GM18505 (cell line): ENCODE measurements around the gene ACOT8.
"Not testable (repeated sequence)": the region's sequence is repeated elsewhere in the genome, so short reads cannot be mapped to it uniquely, and the experiment has no call there.

ENCODE experiments used
- ATAC-seq: cut with Tn5 transposase; IDR thresholded peaks from one replicate; pipeline ENCODE4 v1.9.1; 2021; ENCODE audit not compliant: unreplicated experiment
- POLR2A ChIP-seq: IDR thresholded peaks from 4 replicates; pipeline ENCODE4 v1.6.1; 2011; ENCODE audit warnings: borderline replicate concordance; ENCODE audit not compliant: insufficient read depth, insufficient read length; ENCODE audit errors: extremely low read depth

ACOT8 gene

DNA sequence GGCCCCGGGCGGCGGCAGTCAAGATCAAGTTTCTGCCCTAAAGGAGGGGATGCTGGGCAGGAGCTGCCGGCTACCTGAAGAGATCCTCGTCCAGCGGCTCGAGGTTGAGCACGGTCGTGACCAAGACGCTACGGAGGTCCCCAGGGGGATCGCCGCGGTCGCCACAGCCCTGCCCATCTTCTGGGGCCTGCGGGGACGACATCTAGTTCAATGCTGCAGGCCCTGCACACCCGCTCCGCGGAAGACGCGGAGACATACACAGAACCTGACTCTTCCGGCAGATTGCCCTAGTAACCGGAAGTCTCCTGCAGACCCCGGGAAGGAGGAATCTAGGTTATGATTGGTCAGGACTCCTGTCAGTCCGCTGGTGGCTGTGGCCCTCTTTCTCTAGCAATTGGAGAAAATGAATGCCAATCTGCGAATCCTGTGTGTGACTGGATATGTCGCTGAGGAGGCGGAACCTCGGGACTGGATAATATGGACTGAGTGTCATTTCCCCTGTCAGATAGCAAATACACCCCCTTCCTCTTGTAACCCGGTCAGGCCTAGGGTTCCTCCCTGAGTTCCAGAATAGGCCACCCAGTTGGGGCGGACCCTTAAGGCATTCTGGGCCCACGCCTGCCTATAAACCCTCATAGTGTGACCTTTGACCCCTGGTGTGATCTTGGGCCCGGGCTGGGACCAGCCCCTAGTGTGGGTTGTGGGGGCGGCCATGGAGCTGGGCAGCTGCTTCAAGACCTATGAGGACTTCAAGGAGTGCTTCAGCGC is at the start of gene ACOT8, which contains the start of gene ZSWIM3:
Gene ACOT8, minus strand, starts transcription at position 279 of the 768 bp plus-strand sequence. Its CDS starts 77 bp downstream, at position 202.
Gene ZSWIM3, plus strand, starts transcription at position 501 of the 768 bp plus-strand sequence. Its CDS starts 212 bp downstream, at position 713.
- peak; percentile 95 for TF ChIP-seq POLR2A
- ATAC-seq = peak; percentile 85

DNA sequence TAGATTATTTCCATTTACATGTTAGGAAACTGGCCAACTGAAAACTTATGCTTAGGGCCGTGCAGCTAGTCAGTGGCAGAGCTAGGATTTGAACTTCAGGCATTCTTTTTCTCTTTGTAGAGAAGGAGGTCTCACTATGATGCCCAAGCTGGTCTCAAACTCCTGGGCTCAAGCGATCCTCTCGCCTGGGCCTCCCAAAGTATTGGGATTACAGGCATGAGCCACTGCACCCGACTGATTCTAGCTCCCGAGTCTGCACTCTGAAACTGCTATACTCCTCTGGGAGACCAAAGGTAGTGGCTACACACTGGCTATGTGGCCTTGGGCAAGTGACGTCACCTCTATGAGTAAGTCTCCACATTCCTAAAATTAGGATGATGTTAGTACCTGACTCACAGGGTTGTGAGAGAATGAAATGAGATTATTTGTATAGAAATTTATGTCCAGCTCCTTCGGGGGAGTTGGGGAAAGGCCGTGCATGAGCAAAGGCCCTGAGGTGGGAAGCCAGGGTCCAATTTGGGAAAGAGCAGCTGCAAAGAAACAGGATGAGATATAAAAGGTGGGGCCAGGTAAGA is 48.4 kb upstream of the ACOT8 start:
- no peak for TF ChIP-seq POLR2A
- no peak for ATAC-seq

DNA sequence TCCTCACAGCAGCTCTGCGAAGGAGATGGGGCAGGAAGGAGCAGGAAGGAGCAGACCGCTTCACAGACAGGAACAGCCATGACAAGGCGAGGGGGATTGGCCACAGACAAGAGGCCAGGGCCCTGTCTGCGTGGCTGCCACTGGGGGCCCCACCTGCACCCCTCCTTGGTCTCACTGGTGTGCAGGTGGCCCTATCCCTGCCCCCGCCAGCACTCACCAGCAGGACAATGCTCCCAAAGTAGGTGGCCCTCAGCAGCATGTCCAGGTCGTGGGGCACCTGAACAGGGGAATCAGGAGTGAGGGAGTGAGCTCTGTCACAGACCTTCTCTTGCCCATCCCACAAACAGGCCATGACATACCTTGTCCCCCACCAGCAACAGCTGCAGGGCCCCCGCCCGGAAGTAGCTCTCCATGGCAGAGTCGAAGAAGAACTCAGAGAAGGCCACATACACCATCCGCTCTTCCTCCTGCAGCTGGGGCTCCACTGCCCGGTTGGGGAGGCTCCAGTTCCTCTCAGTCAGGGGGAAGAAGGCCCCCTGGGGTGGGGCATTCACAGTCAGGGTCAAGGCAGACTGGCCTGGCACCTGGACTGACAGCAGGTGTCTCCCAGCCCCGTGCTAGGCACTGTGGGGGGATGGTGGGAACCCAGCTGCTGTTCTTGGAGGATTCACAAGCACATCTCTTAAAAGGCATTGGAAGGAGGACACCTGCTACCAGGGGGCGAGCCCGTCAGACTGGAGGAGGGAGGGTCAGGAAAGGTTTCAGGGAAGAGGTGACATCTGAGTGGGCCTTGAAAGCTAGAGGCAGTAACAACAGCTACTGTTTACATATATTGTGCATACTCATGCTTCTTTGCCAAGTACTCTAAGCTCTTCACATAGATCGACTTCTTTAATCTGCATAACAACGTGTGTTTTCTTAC is 47.7 kb upstream of the ACOT8 start:
- no peak for TF ChIP-seq POLR2A
- no peak for ATAC-seq

DNA sequence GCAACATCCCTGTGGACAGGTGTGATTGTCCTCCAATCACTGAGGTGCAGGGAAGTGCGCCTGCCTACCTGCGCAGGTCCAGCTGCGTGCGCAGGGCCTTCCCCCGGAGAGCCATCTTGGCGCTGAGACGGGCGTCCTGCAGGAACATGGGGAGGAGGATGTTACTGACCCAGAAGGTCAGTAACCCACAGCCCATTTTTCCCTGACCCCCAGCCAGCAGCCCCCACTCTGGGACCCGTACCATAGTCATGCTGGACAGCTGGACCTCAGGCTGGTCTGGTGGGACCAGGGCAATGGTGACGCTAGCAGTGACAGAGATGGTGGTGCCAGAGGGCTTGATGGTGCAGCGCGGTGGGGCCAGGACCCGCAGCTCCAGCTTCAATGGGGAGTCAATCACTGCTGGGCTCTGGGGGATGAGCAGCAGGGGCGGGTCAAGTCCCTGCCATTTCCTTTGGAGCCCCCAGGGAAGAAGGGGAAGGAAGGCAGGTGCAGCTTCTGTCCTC is 45.1 kb upstream of the ACOT8 start:
- no peak for ATAC-seq
- TF ChIP-seq POLR2A = no peak

DNA sequence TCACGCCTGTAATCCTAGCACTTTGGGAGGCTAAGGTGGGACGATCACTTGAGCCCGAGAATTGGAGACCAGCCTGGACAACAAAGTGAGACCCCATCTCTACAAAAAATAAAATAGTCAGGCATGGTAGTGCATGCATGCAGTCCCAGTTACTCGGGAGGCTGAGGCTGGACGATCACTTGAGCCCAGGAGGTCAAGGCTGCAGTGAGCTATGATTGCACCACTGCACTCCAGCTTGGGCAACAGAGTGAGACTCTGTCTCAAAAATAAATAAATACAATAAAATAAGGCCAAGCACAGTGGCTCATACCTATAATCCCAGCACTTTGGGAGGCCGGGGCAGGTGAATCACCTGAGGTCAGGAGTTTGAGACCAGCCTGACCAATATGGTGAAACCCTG is 44.1 kb upstream of the ACOT8 start:
- not testable (repeated sequence) for ATAC-seq

DNA sequence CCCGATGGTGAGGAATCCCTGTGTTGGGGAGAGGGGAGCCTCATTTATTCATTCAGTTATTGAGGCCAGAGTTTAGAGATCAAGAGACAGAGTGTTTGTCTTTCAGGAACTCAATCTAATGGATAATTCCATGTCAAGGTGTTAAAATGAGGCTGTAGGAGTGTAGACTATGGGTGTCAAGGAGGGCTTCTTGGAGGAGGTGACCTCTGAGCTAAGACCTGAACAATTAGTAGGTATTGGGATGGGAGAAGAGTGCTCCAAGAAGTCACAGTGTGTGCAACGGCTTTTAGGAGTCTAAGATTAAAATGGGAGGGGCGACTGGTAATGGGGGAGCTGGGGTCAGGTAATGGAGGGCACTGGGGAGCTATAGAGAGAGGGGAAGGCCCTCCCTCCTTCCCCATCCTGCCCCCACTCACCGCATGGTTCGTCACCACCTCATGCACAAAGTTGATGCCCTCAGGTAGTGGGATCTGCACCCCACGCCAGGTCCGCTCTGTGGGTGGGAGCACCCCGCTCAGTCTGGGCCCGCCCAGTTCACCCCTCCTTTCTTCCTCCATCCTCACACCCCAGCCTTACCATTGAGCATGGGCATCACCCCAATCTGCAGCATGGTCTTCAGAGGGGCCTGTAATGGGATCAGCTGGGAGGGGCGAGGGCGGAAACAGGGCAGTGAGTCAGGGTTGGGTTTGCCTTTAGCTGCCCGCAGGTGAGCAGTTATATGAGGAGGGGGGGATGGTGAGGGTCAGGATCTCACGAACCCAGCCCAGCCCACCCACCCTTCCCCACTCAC is 42.0 kb upstream of the ACOT8 start:
- no peak for ATAC-seq
- TF ChIP-seq POLR2A = no peak

DNA sequence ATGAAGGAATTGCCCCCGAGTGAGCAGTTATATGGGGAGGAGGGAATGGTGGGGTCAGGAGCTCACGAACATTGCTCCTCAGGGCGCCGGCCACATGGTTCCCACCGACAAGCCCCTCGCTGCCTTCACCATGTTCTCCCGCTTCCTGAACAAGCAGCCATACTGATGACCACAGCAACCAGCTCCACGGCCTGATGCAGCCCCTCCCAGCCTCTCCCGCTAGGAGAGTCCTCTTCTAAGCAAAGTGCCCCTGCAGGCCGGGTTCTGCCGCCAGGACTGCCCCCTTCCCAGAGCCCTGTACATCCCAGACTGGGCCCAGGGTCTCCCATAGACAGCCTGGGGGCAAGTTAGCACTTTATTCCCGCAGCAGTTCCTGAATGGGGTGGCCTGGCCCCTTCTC is 41.1 kb upstream of the ACOT8 start:
- no peak for ATAC-seq
- no peak for TF ChIP-seq POLR2A

DNA sequence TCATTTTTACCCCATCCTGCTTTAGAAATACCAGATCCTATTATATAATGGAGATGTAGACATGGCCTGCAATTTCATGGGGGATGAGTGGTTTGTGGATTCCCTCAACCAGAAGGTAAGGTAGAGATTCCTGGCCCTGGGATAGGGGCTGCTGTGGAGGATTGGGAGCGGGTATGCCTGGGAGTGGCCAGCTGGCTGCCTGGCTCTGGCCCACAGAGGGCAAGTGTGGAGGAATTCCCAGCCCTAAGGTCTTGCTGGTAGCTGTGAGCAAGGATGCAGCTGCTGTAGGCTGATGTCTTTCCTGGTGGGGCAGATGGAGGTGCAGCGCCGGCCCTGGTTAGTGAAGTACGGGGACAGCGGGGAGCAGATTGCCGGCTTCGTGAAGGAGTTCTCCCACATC is 40.5 kb upstream of the ACOT8 start:
- no peak for ATAC-seq
- no peak for TF ChIP-seq POLR2A

DNA sequence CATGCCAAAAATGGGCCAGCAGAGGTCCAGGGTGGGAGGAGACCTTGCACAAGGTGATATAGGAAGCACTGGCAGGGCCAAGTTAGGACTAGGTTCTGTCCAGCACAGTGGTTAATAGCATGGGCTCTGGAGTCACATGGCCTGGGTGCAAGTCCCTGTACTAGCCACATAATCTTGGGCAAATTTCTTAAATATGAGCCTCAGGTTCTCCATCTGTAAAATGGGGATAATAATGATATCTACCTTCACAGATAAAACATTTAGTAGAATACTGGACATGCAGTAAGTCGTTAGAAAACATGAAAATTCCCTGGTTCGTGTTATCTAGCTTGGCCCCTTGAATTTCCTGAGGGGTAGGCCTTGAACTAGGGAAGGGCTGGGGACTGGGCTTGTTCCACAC is 40.1 kb upstream of the ACOT8 start:
- ATAC-seq = no peak
- TF ChIP-seq POLR2A = no peak

DNA sequence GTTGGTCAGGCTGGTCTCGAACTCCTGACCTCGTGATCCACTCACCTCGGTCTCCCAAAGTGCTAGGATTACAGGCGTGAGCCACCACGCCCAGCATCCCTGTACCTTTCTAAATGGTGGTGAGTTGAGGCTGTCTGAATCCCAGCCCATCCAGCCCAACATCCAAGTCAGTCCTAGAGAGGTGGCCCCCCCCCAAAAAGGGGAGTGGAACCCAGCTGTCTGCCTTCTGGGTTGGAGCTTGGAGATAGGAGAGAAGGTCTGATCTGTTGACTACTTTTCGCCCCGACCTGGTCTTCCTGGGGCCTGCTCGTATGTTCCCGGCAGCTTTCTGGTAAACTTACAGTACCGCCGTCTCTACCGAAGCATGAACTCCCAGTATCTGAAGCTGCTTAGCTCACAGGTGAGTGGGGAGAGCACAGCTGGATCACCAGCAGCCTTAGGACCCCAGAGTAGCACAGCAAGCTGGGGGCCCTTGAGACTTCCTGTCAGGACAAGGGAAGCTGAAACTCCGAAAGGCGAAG is 39.5 kb upstream of the ACOT8 start:
- ATAC-seq = no peak
- no peak for TF ChIP-seq POLR2A

DNA sequence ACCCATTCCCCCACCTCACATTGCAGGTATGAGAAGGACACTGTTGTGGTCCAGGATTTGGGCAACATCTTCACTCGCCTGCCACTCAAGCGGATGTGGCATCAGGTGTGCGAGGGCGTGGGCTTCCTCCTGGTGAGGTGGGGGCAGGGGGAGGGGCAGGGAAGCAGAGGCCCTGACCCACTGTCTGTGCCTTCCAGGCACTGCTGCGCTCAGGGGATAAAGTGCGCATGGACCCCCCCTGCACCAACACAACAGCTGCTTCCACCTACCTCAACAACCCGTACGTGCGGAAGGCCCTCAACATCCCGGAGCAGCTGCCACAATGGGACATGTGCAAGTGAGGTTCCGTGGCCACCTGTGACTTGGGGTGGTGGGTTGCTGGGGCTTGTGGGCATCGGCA is 37.6 kb upstream of the ACOT8 start:
- no peak for TF ChIP-seq POLR2A
- no peak for ATAC-seq

DNA sequence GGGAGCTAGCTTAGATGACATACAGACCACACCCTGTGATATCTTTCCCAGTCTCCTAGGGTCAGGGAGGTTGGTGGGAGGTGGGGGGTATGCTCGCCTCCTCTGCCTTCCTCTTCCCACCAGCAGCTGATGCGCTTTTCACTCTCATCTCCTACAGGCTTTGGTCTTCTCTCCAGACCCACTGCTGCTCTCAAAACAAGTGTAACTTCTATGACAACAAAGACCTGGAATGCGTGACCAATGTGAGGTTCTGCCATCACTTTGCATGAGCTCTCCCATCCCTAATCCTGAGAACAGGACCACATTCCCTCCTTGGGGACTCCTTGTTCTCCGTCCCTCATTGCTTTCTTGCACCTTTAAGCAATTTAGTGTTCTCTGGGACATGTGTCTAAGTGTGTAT is 36.6 kb upstream of the ACOT8 start:
- no peak for TF ChIP-seq POLR2A
- no peak for ATAC-seq

DNA sequence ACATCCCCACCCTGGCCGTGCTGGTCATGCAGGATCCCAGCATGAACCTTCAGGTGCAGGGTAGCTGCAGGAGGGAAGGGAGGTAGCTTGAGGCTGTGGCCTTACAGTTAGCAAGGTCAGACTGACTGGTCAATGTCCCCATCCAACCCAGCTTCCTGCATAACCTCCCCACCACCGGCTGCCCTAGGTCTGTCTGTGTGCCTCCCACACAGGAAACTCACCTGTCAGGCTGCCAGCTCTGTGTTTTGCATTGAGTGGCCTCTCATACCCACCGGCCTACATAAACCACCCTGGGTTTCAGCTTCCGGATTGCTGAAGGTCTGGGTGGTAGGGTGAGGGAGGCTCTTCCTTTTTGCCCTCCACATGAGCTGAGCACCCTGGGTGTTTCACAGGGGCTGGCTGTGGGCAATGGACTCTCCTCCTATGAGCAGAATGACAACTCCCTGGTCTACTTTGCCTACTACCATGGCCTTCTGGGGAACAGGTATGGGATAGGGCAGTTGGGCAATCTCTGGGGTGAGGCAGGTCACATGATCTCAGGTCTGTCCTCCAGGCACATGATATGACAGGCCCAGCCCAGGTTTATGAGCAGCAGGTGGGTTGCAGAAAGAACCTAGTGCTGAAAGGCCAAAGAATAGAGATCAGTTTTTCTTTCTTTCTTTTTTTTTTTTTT is 35.8 kb upstream of the ACOT8 start:
- no peak for ATAC-seq
- no peak for TF ChIP-seq POLR2A
